Measurements from ENCODE around the gene ZNF280D. TPM values are rescaled to one million over a fixed set of nuclear protein-coding genes. Genes with fewer than 3 reads are reported as not detected.

ZNF280D gene
- polyA plus RNA-seq, 1 donor from 2014 or later: 35.4 TPM

GRCh38 chr15:56631765-56632164 lies 101.5 kb downstream of the ZNF280D start:
- Histone ChIP-seq H3K79me2 (replicated peaks; ENCODE audit: insufficient read depth, low read length) (no peaks in the 10 kb centered on the region), H4K20me1 (ENCODE audit: insufficient read depth) (no peaks in the 10 kb centered on the region), H3F3A (ENCODE audit: insufficient read depth, low read length, poor library complexity, severe bottlenecking) (no peaks in the 10 kb centered on the region), H3K36me3 (ENCODE audit: insufficient read depth, low read length) (peaks cover 4% of the 10 kb centered on the region), H3K4me2 (ENCODE audit: low read length) (no peak overlapping the region), H3K27ac (ENCODE audit: low read length) (no peak overlapping the region), H3K4me3 (ENCODE audit: low read length) (no peak overlapping the region), H3K9ac (ENCODE audit: low read length) (no peak overlapping the region), H3K9me2 (ENCODE audit: insufficient read depth, low read length) (peaks cover 3% of the 10 kb centered on the region), H3K27me3 (ENCODE audit: insufficient read depth, low read depth, low read length) (no peaks in the 10 kb centered on the region), H3K9me3 (ENCODE audit: low read length) (no peaks in the 10 kb centered on the region), H2AFZ (ENCODE audit: low read depth, low read length) (no peak overlapping the region)
- TF ChIP-seq EP300 (conservative IDR thresholded peaks at IDR 0.05; ENCODE audit: poor library complexity, severe bottlenecking) (no peak), POLR2AphosphoS5 (IDR thresholded peaks at IDR 0.05) (no peak), MXI1 (conservative IDR thresholded peaks at IDR 0.05; ENCODE audit: poor library complexity, severe bottlenecking) (no peak), EZH2 (IDR thresholded peaks at IDR 0.05; ENCODE audit: borderline replicate concordance, insufficient read depth, low read length, poor library complexity, severe bottlenecking) (no peak)

GRCh38 chr15:56628893-56629532 lies 104.3 kb downstream of the ZNF280D start:
- peaks cover 3% of the 10 kb centered on the region for H3K9me2 ChIP-seq (ENCODE audit: insufficient read depth, low read length)
- peaks cover 4% of the 10 kb centered on the region for H3K36me3 ChIP-seq (ENCODE audit: insufficient read depth, low read length)
- H3K4me2 ChIP-seq (ENCODE audit: low read length): no peak overlapping the region
- H3K4me3 ChIP-seq (ENCODE audit: low read length): no peak overlapping the region
- H3K79me2 ChIP-seq (replicated peaks; ENCODE audit: insufficient read depth, low read length): no peaks in the 10 kb centered on the region
- TF ChIP-seq SMC3 (conservative IDR thresholded peaks at IDR 0.05; ENCODE audit: poor library complexity): no peak
- no peak for TF ChIP-seq EZH2 (IDR thresholded peaks at IDR 0.05; ENCODE audit: borderline replicate concordance, insufficient read depth, low read length, poor library complexity, severe bottlenecking)
- TF ChIP-seq, protein P1, sequence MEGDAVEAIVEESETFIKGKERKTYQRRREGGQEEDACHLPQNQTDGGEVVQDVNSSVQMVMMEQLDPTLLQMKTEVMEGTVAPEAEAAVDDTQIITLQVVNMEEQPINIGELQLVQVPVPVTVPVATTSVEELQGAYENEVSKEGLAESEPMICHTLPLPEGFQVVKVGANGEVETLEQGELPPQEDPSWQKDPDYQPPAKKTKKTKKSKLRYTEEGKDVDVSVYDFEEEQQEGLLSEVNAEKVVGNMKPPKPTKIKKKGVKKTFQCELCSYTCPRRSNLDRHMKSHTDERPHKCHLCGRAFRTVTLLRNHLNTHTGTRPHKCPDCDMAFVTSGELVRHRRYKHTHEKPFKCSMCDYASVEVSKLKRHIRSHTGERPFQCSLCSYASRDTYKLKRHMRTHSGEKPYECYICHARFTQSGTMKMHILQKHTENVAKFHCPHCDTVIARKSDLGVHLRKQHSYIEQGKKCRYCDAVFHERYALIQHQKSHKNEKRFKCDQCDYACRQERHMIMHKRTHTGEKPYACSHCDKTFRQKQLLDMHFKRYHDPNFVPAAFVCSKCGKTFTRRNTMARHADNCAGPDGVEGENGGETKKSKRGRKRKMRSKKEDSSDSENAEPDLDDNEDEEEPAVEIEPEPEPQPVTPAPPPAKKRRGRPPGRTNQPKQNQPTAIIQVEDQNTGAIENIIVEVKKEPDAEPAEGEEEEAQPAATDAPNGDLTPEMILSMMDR (IDR thresholded peaks at IDR 0.05; ENCODE audit: poor library complexity, severe bottlenecking): no peak
- TF ChIP-seq, protein P2, sequence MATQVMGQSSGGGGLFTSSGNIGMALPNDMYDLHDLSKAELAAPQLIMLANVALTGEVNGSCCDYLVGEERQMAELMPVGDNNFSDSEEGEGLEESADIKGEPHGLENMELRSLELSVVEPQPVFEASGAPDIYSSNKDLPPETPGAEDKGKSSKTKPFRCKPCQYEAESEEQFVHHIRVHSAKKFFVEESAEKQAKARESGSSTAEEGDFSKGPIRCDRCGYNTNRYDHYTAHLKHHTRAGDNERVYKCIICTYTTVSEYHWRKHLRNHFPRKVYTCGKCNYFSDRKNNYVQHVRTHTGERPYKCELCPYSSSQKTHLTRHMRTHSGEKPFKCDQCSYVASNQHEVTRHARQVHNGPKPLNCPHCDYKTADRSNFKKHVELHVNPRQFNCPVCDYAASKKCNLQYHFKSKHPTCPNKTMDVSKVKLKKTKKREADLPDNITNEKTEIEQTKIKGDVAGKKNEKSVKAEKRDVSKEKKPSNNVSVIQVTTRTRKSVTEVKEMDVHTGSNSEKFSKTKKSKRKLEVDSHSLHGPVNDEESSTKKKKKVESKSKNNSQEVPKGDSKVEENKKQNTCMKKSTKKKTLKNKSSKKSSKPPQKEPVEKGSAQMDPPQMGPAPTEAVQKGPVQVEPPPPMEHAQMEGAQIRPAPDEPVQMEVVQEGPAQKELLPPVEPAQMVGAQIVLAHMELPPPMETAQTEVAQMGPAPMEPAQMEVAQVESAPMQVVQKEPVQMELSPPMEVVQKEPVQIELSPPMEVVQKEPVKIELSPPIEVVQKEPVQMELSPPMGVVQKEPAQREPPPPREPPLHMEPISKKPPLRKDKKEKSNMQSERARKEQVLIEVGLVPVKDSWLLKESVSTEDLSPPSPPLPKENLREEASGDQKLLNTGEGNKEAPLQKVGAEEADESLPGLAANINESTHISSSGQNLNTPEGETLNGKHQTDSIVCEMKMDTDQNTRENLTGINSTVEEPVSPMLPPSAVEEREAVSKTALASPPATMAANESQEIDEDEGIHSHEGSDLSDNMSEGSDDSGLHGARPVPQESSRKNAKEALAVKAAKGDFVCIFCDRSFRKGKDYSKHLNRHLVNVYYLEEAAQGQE (IDR thresholded peaks at IDR 0.05; ENCODE audit: borderline replicate concordance): no peak
- TF ChIP-seq MXI1 (conservative IDR thresholded peaks at IDR 0.05; ENCODE audit: poor library complexity, severe bottlenecking): no peak
- TF ChIP-seq TAF1 (IDR thresholded peaks at IDR 0.05; ENCODE audit: low read depth): no peak
- no peak for TF ChIP-seq RAD21 (conservative IDR thresholded peaks at IDR 0.05)
- no peak for TF ChIP-seq EP300 (conservative IDR thresholded peaks at IDR 0.05; ENCODE audit: poor library complexity, severe bottlenecking)
- no peak for TF ChIP-seq POLR2AphosphoS5 (IDR thresholded peaks at IDR 0.05)
- H3K9me3 ChIP-seq (ENCODE audit: low read length): no peaks in the 10 kb centered on the region
- no peak overlapping the region for H3K9ac ChIP-seq (ENCODE audit: low read length)
- no peak overlapping the region for H2AFZ ChIP-seq (ENCODE audit: low read depth, low read length)
- H3K27me3 ChIP-seq (ENCODE audit: insufficient read depth, low read depth, low read length): no peaks in the 10 kb centered on the region
- H3K27ac ChIP-seq (ENCODE audit: low read length): no peak overlapping the region
- no peaks in the 10 kb centered on the region for H4K20me1 ChIP-seq (ENCODE audit: insufficient read depth)
- no peaks in the 10 kb centered on the region for H3F3A ChIP-seq (ENCODE audit: insufficient read depth, low read length, poor library complexity, severe bottlenecking)
